Lung (tissue), 12 donors: Measurements from ENCODE around the gene RASL12. TPM values are rescaled to one million over a fixed set of nuclear protein-coding genes. Genes with fewer than 3 reads are reported as not detected.

Experiments
- ATAC-seq: fragments of 200-7000 bp; cut with Tn5 transposase; one replicate; pipeline ENCODE4 v1.9.1; 2020; ENCODE audit warnings: moderate number of reproducible peaks; ENCODE audit not compliant: insufficient read depth, low FRiP score
- DNase-seq, 3 donors: peaks; one replicate each; pipeline ENCODE4 v3.0.0-alpha.2; 2013 to 2017
- H3K27ac ChIP-seq, 2 donors: one replicate each; pipeline ENCODE4 v1.5.1; 2013; ENCODE audit warnings: mild to moderate bottlenecking in 2 of 2, moderate library complexity in 2 of 2, control low read depth in 1 of 2, inconsistent platforms in 1 of 2, low read depth in 1 of 2, low read length in 1 of 2
- H3K27me3 ChIP-seq, 3 donors: one replicate each; pipeline ENCODE4 v1.5.1; 2013; ENCODE audit warnings: low read length in 2 of 3; ENCODE audit not compliant: control insufficient read depth in 3 of 3, insufficient read depth in 3 of 3
- H3K36me3 ChIP-seq, 4 donors: one replicate each; pipeline ENCODE4 v1.5.1; 2013; ENCODE audit warnings: low read length in 4 of 4, mild to moderate bottlenecking in 1 of 4, moderate library complexity in 1 of 4; ENCODE audit not compliant: control insufficient read depth in 4 of 4, insufficient read depth in 4 of 4
- H3K4me1 ChIP-seq, 5 donors: one replicate each; pipeline ENCODE4 v1.5.1; 2013; ENCODE audit warnings: low read length in 5 of 5, mild to moderate bottlenecking in 2 of 5, moderate library complexity in 1 of 5; ENCODE audit not compliant: control insufficient read depth in 5 of 5, insufficient read depth in 5 of 5
- H3K4me3 ChIP-seq: one replicate; pipeline ENCODE4 v1.5.1; 2013; ENCODE audit warnings: mild to moderate bottlenecking, control low read depth, moderate library complexity
- H3K9ac ChIP-seq, 2 donors: one replicate each; pipeline ENCODE4 v1.5.1; 2013; ENCODE audit warnings: low read length in 2 of 2, control low read depth in 1 of 2; ENCODE audit not compliant: insufficient read depth in 1 of 2
- H3K9me3 ChIP-seq, 4 donors: one replicate each; pipeline ENCODE4 v1.5.1; 2013; ENCODE audit warnings: low read length in 3 of 4, mild to moderate bottlenecking in 1 of 4, moderate library complexity in 1 of 4; ENCODE audit not compliant: control insufficient read depth in 4 of 4, insufficient read depth in 3 of 4
- WGBS, 2 donors: extraction: QIAGEN DNeasy Blood & Tissue Kit; methylation state at CpG; one replicate each; pipeline ENCODE4 v1.1.7; 2013; 5-methylcytosine and 5-hydroxymethylcytosine counted together
- polyA plus RNA-seq, 2 donors: library from polyadenylated mRNA; stranded (reverse); fragments of 200-250 nt; gene quantifications; one replicate each; pipeline ENCODE4 v1.2.1, GENCODE V29; 2013
- total RNA-seq, 2 donors: library from RNA; depleted of rRNA in 1 of 2; stranded (reverse); fragments of >200 nt in 1 of 2; gene quantifications; one replicate each; pipeline ENCODE4 v1.2.1, GENCODE V29; 2014 to 2021
- TF ChIP-seq, protein P1 (sequence below): IDR thresholded peaks from 2 replicates; pipeline ENCODE4 v1.5.1; 2012; ENCODE audit warnings: mild to moderate bottlenecking; ENCODE audit errors: control extremely low read depth, extremely low read depth
- donor health status: control.
- donor health status: control.
- donor health status: Bipolar disorder and iron deficiency.
- donor health status: healthy.
- donor health status: DM: yes; HTN: yes; CAD: no.

RASL12 gene
- total and polyA plus RNA-seq, 4 donors, result 13.8 to 75.7 (median 23.2) TPM

DNA sequence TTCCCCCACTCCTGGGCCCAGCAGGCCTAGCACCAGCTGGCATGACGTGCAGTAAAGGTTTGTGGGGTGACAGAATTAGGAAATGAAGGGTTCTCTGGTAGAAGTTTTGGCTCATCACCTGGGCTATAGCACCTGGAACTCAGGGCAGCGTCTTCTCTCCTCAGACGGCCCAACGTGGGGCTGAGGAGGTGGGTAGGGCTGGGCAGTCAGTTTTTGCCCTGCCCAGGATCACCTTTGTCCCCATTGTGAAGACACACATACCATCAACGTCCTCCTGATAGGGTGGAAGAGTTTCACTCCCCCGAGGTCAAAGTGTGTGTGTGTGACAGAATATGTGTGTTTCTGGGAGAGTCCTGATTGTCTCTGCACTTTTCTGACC, 20.8 kb upstream of the RASL12 start:
- Histone ChIP-seq H3K27me3 (no peaks in the 10 kb centered on the region), H3K9me3 (no peaks in the 10 kb centered on the region), H3K36me3 (no peaks in the 10 kb centered on the region), H3K9ac (no peak overlapping the region), H3K27ac (peak overlapping the region; percentile 82 to 84), H3K4me3 (no peak overlapping the region), H3K4me1 (peaks cover 0 to 91% (median 63%) of the 10 kb centered on the region in 5 donors)
- DNase-seq (no peak), ATAC-seq (no peak)
- WGBS, 2 donors, result 66 to 70% methylated on average over 6 of the region's 6 CpGs
- TF ChIP-seq, protein P1, sequence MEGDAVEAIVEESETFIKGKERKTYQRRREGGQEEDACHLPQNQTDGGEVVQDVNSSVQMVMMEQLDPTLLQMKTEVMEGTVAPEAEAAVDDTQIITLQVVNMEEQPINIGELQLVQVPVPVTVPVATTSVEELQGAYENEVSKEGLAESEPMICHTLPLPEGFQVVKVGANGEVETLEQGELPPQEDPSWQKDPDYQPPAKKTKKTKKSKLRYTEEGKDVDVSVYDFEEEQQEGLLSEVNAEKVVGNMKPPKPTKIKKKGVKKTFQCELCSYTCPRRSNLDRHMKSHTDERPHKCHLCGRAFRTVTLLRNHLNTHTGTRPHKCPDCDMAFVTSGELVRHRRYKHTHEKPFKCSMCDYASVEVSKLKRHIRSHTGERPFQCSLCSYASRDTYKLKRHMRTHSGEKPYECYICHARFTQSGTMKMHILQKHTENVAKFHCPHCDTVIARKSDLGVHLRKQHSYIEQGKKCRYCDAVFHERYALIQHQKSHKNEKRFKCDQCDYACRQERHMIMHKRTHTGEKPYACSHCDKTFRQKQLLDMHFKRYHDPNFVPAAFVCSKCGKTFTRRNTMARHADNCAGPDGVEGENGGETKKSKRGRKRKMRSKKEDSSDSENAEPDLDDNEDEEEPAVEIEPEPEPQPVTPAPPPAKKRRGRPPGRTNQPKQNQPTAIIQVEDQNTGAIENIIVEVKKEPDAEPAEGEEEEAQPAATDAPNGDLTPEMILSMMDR, result no peak

- peak overlapping the region; percentile 82 to 84 for H3K27ac ChIP-seq
- peak overlapping the region in 1 of 2 donors; percentile 7 for H3K9ac ChIP-seq
- DNase-seq, result peak; percentile 85 to 89 (median 88)
- TF ChIP-seq, protein P1, result no peak
- WGBS, 2 donors, result 58 to 73% methylated on average over 13 of the region's 13 CpGs
- H3K9me3 ChIP-seq, result no peaks in the 10 kb centered on the region
- H3K27me3 ChIP-seq, result no peaks in the 10 kb centered on the region
- no peak overlapping the region for H3K4me3 ChIP-seq
- H3K36me3 ChIP-seq, result no peaks in the 10 kb centered on the region
- H3K4me1 ChIP-seq, result peaks cover 0 to 97% (median 67%) of the 10 kb centered on the region in 5 donors
- ATAC-seq, result no peak
These were observed 20.3 kb upstream of the RASL12 start for GRCh38 chr15:65087873-65088642.

- Histone ChIP-seq H3K27ac (peak overlapping the region; percentile 82 to 83), H3K27me3 (no peaks in the 10 kb centered on the region), H3K36me3 (no peaks in the 10 kb centered on the region), H3K9me3 (no peaks in the 10 kb centered on the region), H3K4me1 (peaks cover under 1 to 100% (median 74%) of the 10 kb centered on the region in 5 donors), H3K4me3 (no peak overlapping the region), H3K9ac (peak overlapping the region in 1 of 2 donors; percentile 7)
- DNase-seq, result peak in 1 of 3 donors; percentile 53
- TF ChIP-seq, protein P1, result no peak
- WGBS, 2 donors, result 68 to 85% methylated on average over 3 of the region's 3 CpGs
- ATAC-seq, result no peak
These were observed 19.6 kb upstream of the RASL12 start for GRCh38 chr15:65087411-65087810.
